WTC11 (cell line): ENCODE data around the gene KCNJ4. TPM values are rescaled to one million over a fixed set of nuclear protein-coding genes. Genes with fewer than 3 reads are reported as not detected.
A peak's percentile ranks its signal among the peaks of the same experiment; 100 is the strongest.

Experiments
- ATAC-seq: fragments of 200-7000 bp; cut with Tn5 transposase; 2 replicates; pipeline ENCODE4 v1.10.0; 2021; ENCODE audit warnings: mild to moderate bottlenecking, moderate library complexity
- CTCF ChIA-PET: fragments of 300-600 bp; sonication (Branson Sonifier 250); formaldehyde crosslinking; loops from one replicate; lab custom pipeline; 2021; ENCODE audit warnings: antibody characterized with exemption; lab: Charles Lee
- POLR2A ChIA-PET: fragments of 350-600 bp; sonication (Branson Sonifier 250); formaldehyde crosslinking; loops from one replicate; lab custom pipeline; 2021; ENCODE audit warnings: antibody characterized with exemption; lab: Charles Lee
- DNase-seq: peaks from one replicate; pipeline ENCODE4 v3.0.0; 2021; ENCODE audit warnings: low spot score
- H3K27ac Mint-ChIP-seq: 2 replicates; pipeline ENCODE4 v1.8.0; 2021; ENCODE audit warnings: mixed read lengths
- H3K27me3 Mint-ChIP-seq: 2 replicates; pipeline ENCODE4 v1.8.0; 2021; ENCODE audit warnings: low read depth, mild to moderate bottlenecking, moderate library complexity, mixed read lengths
- H3K36me3 Mint-ChIP-seq: 2 replicates; pipeline ENCODE4 v1.8.0; 2021; ENCODE audit warnings: mixed read lengths
- H3K4me1 Mint-ChIP-seq: 2 replicates; pipeline ENCODE4 v1.8.0; 2022; ENCODE audit warnings: mixed read lengths
- H3K4me3 Mint-ChIP-seq: 2 replicates; pipeline ENCODE4 v1.8.0; 2021; ENCODE audit warnings: mild to moderate bottlenecking, moderate library complexity, mixed read lengths
- H3K9me3 Mint-ChIP-seq: 2 replicates; pipeline ENCODE4 v1.8.0; 2021; ENCODE audit warnings: mixed read lengths
- CREB1 ChIP-seq: sonication (generic); formaldehyde crosslinking; IDR thresholded peaks from 2 replicates; pipeline ENCODE4 v1.8.0; 2023; ENCODE audit warnings: mild to moderate bottlenecking, missing genetic modification reagents
- EMX1 ChIP-seq: fragments of 250-450 bp; sonication (Bioruptor Pico); IDR thresholded peaks from 2 replicates; pipeline ENCODE4 v1.8.0; 2021; ENCODE audit warnings: mild to moderate bottlenecking
- ESRRA ChIP-seq: sonication (generic); formaldehyde crosslinking; IDR thresholded peaks from 2 replicates; pipeline ENCODE4 v1.8.1; 2022; ENCODE audit warnings: mild to moderate bottlenecking, missing genetic modification reagents, borderline replicate concordance
- TCF7 ChIP-seq: sonication (generic); formaldehyde crosslinking; IDR thresholded peaks from 2 replicates; pipeline ENCODE4 v1.8.0; 2022; ENCODE audit warnings: mild to moderate bottlenecking, low read depth, missing genetic modification reagents, moderate library complexity
- ZBTB21 ChIP-seq: sonication (generic); formaldehyde crosslinking; IDR thresholded peaks from 2 replicates; pipeline ENCODE4 v1.8.1; 2023; ENCODE audit warnings: mild to moderate bottlenecking, missing genetic modification reagents, borderline replicate concordance
- total RNA-seq: library from RNA; stranded (reverse); gene quantifications from 3 replicates; pipeline ENCODE4 v1.2.3, GENCODE V29; 2021
- TF ChIP-seq, protein P1 (sequence below): sonication (generic); formaldehyde crosslinking; IDR thresholded peaks from 2 replicates; pipeline ENCODE4 v1.8.1; 2022; ENCODE audit warnings: mild to moderate bottlenecking, moderate library complexity, missing genetic modification reagents
- TF ChIP-seq, protein P2 (sequence below): sonication (generic); formaldehyde crosslinking; IDR thresholded peaks from 2 replicates; pipeline ENCODE4 v1.8.1; 2023; ENCODE audit warnings: mild to moderate bottlenecking, missing genetic modification reagents, borderline replicate concordance
- TF ChIP-seq, protein P3 (sequence below): fragments of 250-450 bp; sonication (Bioruptor Pico); IDR thresholded peaks from 2 replicates; pipeline ENCODE4 v1.9.0; 2021; ENCODE audit warnings: moderate library complexity, mild to moderate bottlenecking, inconsistent platforms, borderline replicate concordance
- TF ChIP-seq, protein P4 (sequence below): fragments of 250-450 bp; sonication (Bioruptor Pico); IDR thresholded peaks from 2 replicates; pipeline ENCODE4 v1.9.0; 2021; ENCODE audit warnings: mild to moderate bottlenecking
- TF ChIP-seq, protein P5 (sequence below): sonication (generic); formaldehyde crosslinking; IDR thresholded peaks from 2 replicates; pipeline ENCODE4 v1.8.0; 2022; ENCODE audit warnings: mild to moderate bottlenecking, missing genetic modification reagents
- TF ChIP-seq, protein P6 (sequence below): sonication (generic); formaldehyde crosslinking; IDR thresholded peaks from 2 replicates; pipeline ENCODE4 v1.8.0; 2022; ENCODE audit warnings: missing genetic modification reagents
- TF ChIP-seq, protein P7 (sequence below): fragments of 250-450 bp; sonication (Bioruptor Pico); IDR thresholded peaks from 2 replicates; pipeline ENCODE4 v1.9.0; 2021; ENCODE audit warnings: mild to moderate bottlenecking, borderline replicate concordance
- TF ChIP-seq, protein P8 (sequence below): sonication (generic); formaldehyde crosslinking; IDR thresholded peaks from 2 replicates; pipeline ENCODE4 v1.8.0; 2023; ENCODE audit warnings: mild to moderate bottlenecking, missing genetic modification reagents

KCNJ4 gene
- total RNA-seq, 1 experiment from 2014 or later, result 3.1 TPM

DNA sequence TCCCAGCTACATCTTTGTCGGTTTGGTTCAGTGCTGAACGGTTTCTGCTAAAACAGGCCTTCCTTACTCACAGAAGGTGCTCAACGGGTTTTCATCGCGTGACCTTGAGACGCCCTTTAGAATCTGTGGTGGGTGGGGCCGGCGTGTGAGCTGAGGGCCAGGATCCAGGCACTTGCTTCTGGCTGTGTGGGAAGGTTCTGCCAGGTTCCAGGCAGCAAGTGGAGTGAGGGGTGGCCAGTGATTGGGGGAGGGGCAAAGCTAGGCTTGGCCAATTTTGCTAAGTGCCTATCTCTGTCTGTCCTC lies 35.2 kb downstream of the KCNJ4 start:
- no peak for TF ChIP-seq TCF7 (CRISPR knock-in tag)
- TF ChIP-seq ESRRA, result peak; percentile 90; the same call in 1 of the 2 replicates
- peaks cover 41% of the 10 kb centered on the region for H3K4me1 Mint-ChIP-seq
- H3K27me3 Mint-ChIP-seq, result no peaks in the 10 kb centered on the region
- no peaks in the 10 kb centered on the region for H3K9me3 Mint-ChIP-seq
- no peak overlapping the region for H3K27ac Mint-ChIP-seq
- ATAC-seq (no peak), DNase-seq (no peak)
- H3K36me3 Mint-ChIP-seq, result no peaks in the 10 kb centered on the region
- ChIA-PET POLR2A (no interaction called here), CTCF (interaction anchor here (0.7 to 1.5 kb wide), 5 partner anchors 14 to 1376 kb away, joined by 3 to 7 read pairs (median 3); no protein-coding TSS in a partner anchor)
- H3K4me3 Mint-ChIP-seq, result no peak overlapping the region

DNA sequence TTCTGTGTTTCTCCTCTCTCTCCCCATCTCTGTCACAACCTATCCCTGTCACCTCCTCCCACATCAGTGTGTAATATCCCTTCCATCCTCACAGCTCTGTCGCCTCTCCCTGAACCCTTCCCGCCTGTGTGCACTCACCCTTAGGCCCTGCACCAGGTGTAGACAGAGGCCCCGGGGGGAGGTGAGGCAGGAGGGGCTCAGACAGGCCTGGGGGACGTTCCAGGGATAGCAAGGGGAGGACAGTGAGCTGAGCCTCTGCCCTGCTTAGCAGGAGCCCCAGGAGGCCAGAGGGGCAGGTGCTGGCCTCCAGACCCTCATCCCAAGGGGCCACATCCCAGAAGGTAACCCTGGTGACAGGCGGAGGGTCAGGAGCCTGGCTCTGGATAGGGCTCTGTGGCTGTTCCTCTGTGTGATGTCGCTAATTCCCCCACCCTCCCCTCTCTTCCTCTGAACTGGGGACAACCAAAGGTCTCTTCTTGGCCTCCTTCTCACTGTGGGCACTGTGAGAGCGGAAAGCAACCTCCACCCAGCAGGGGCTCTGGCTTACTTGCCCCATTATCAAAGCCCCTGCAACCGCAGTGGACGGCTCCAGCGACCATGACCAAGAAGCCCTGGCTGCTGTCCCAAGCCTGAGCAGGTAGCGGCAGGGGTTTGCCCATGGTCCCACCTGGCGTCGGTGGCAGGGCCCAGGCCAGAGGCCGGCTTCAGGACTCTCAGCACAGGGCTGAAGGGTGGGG lies 35.7 kb downstream of the KCNJ4 start:
- H3K4me1 Mint-ChIP-seq, result peaks cover 39% of the 10 kb centered on the region
- no peak overlapping the region for H3K27ac Mint-ChIP-seq
- H3K36me3 Mint-ChIP-seq, result no peaks in the 10 kb centered on the region
- ChIA-PET CTCF (interaction anchor here (1.1 to 1.5 kb wide), 3 partner anchors 14 to 23 kb away, joined by 3 to 7 read pairs (median 4); no protein-coding TSS in a partner anchor), POLR2A (no interaction called here)
- no peak for TF ChIP-seq CREB1
- TF ChIP-seq, protein P1, sequence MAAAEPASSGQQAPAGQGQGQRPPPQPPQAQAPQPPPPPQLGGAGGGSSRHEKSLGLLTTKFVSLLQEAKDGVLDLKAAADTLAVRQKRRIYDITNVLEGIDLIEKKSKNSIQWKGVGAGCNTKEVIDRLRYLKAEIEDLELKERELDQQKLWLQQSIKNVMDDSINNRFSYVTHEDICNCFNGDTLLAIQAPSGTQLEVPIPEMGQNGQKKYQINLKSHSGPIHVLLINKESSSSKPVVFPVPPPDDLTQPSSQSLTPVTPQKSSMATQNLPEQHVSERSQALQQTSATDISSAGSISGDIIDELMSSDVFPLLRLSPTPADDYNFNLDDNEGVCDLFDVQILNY, result no peak
- TF ChIP-seq, protein P2, sequence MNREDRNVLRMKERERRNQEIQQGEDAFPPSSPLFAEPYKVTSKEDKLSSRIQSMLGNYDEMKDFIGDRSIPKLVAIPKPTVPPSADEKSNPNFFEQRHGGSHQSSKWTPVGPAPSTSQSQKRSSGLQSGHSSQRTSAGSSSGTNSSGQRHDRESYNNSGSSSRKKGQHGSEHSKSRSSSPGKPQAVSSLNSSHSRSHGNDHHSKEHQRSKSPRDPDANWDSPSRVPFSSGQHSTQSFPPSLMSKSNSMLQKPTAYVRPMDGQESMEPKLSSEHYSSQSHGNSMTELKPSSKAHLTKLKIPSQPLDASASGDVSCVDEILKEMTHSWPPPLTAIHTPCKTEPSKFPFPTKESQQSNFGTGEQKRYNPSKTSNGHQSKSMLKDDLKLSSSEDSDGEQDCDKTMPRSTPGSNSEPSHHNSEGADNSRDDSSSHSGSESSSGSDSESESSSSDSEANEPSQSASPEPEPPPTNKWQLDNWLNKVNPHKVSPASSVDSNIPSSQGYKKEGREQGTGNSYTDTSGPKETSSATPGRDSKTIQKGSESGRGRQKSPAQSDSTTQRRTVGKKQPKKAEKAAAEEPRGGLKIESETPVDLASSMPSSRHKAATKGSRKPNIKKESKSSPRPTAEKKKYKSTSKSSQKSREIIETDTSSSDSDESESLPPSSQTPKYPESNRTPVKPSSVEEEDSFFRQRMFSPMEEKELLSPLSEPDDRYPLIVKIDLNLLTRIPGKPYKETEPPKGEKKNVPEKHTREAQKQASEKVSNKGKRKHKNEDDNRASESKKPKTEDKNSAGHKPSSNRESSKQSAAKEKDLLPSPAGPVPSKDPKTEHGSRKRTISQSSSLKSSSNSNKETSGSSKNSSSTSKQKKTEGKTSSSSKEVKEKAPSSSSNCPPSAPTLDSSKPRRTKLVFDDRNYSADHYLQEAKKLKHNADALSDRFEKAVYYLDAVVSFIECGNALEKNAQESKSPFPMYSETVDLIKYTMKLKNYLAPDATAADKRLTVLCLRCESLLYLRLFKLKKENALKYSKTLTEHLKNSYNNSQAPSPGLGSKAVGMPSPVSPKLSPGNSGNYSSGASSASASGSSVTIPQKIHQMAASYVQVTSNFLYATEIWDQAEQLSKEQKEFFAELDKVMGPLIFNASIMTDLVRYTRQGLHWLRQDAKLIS, result no peak
- TF ChIP-seq, protein P3, sequence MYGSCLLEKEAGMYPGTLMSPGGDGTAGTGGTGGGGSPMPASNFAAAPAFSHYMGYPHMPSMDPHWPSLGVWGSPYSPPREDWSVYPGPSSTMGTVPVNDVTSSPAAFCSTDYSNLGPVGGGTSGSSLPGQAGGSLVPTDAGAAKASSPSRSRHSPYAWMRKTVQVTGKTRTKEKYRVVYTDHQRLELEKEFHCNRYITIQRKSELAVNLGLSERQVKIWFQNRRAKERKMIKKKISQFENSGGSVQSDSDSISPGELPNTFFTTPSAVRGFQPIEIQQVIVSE, result no peak
- TF ChIP-seq ESRRA, result no peak
- no peak for TF ChIP-seq EMX1 (CRISPR knock-in tag)
- TF ChIP-seq, protein P4, sequence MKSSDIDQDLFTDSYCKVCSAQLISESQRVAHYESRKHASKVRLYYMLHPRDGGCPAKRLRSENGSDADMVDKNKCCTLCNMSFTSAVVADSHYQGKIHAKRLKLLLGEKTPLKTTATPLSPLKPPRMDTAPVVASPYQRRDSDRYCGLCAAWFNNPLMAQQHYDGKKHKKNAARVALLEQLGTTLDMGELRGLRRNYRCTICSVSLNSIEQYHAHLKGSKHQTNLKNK (CRISPR knock-in tag), result no peak
- TF ChIP-seq, protein P5, sequence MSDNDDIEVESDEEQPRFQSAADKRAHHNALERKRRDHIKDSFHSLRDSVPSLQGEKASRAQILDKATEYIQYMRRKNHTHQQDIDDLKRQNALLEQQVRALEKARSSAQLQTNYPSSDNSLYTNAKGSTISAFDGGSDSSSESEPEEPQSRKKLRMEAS (CRISPR knock-in tag), result no peak
- TF ChIP-seq, protein P6, sequence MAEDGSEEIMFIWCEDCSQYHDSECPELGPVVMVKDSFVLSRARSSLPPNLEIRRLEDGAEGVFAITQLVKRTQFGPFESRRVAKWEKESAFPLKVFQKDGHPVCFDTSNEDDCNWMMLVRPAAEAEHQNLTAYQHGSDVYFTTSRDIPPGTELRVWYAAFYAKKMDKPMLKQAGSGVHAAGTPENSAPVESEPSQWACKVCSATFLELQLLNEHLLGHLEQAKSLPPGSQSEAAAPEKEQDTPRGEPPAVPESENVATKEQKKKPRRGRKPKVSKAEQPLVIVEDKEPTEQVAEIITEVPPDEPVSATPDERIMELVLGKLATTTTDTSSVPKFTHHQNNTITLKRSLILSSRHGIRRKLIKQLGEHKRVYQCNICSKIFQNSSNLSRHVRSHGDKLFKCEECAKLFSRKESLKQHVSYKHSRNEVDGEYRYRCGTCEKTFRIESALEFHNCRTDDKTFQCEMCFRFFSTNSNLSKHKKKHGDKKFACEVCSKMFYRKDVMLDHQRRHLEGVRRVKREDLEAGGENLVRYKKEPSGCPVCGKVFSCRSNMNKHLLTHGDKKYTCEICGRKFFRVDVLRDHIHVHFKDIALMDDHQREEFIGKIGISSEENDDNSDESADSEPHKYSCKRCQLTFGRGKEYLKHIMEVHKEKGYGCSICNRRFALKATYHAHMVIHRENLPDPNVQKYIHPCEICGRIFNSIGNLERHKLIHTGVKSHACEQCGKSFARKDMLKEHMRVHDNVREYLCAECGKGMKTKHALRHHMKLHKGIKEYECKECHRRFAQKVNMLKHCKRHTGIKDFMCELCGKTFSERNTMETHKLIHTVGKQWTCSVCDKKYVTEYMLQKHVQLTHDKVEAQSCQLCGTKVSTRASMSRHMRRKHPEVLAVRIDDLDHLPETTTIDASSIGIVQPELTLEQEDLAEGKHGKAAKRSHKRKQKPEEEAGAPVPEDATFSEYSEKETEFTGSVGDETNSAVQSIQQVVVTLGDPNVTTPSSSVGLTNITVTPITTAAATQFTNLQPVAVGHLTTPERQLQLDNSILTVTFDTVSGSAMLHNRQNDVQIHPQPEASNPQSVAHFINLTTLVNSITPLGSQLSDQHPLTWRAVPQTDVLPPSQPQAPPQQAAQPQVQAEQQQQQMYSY, result no peak
- TF ChIP-seq, protein P7, sequence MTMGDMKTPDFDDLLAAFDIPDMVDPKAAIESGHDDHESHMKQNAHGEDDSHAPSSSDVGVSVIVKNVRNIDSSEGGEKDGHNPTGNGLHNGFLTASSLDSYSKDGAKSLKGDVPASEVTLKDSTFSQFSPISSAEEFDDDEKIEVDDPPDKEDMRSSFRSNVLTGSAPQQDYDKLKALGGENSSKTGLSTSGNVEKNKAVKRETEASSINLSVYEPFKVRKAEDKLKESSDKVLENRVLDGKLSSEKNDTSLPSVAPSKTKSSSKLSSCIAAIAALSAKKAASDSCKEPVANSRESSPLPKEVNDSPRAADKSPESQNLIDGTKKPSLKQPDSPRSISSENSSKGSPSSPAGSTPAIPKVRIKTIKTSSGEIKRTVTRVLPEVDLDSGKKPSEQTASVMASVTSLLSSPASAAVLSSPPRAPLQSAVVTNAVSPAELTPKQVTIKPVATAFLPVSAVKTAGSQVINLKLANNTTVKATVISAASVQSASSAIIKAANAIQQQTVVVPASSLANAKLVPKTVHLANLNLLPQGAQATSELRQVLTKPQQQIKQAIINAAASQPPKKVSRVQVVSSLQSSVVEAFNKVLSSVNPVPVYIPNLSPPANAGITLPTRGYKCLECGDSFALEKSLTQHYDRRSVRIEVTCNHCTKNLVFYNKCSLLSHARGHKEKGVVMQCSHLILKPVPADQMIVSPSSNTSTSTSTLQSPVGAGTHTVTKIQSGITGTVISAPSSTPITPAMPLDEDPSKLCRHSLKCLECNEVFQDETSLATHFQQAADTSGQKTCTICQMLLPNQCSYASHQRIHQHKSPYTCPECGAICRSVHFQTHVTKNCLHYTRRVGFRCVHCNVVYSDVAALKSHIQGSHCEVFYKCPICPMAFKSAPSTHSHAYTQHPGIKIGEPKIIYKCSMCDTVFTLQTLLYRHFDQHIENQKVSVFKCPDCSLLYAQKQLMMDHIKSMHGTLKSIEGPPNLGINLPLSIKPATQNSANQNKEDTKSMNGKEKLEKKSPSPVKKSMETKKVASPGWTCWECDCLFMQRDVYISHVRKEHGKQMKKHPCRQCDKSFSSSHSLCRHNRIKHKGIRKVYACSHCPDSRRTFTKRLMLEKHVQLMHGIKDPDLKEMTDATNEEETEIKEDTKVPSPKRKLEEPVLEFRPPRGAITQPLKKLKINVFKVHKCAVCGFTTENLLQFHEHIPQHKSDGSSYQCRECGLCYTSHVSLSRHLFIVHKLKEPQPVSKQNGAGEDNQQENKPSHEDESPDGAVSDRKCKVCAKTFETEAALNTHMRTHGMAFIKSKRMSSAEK (CRISPR knock-in tag), result no peak
- TF ChIP-seq ZBTB21, result no peak
- TF ChIP-seq, protein P8, sequence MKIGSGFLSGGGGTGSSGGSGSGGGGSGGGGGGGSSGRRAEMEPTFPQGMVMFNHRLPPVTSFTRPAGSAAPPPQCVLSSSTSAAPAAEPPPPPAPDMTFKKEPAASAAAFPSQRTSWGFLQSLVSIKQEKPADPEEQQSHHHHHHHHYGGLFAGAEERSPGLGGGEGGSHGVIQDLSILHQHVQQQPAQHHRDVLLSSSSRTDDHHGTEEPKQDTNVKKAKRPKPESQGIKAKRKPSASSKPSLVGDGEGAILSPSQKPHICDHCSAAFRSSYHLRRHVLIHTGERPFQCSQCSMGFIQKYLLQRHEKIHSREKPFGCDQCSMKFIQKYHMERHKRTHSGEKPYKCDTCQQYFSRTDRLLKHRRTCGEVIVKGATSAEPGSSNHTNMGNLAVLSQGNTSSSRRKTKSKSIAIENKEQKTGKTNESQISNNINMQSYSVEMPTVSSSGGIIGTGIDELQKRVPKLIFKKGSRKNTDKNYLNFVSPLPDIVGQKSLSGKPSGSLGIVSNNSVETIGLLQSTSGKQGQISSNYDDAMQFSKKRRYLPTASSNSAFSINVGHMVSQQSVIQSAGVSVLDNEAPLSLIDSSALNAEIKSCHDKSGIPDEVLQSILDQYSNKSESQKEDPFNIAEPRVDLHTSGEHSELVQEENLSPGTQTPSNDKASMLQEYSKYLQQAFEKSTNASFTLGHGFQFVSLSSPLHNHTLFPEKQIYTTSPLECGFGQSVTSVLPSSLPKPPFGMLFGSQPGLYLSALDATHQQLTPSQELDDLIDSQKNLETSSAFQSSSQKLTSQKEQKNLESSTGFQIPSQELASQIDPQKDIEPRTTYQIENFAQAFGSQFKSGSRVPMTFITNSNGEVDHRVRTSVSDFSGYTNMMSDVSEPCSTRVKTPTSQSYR (CRISPR knock-in tag), result no peak
- no peak overlapping the region for H3K4me3 Mint-ChIP-seq
- no peak for DNase-seq
- no peaks in the 10 kb centered on the region for H3K9me3 Mint-ChIP-seq
- no peaks in the 10 kb centered on the region for H3K27me3 Mint-ChIP-seq
- ATAC-seq, result no peak
